ENCODE measurements around the gene GPR146. TPM values are rescaled to one million over a fixed set of nuclear protein-coding genes. Genes with fewer than 3 reads are reported as not detected.

The GPR146 gene
- polyA plus RNA-seq, 4 donors: 1.1 to 13.4 (median 2.7) TPM

- Histone ChIP-seq H3K27me3 (ENCODE audit: control insufficient read depth in 3 of 3, insufficient read depth in 3 of 3, low read length in 3 of 3) (no peaks in the 10 kb centered on the region), H3K4me1 (ENCODE audit: control insufficient read depth in 3 of 3, insufficient read depth in 2 of 3, low read depth in 1 of 3, low read length in 2 of 3) (peaks cover 1 to 17% (median 3%) of the 10 kb centered on the region in 3 donors), H3K9me3 (ENCODE audit: control insufficient read depth in 2 of 2, insufficient read depth in 1 of 2, low read depth in 1 of 2, low read length in 1 of 2) (peaks cover 0 to 5% of the 10 kb centered on the region in 2 donors), H3K27ac (ENCODE audit: low read depth in 1 of 3, low read length in 2 of 3) (peak overlapping the region in 1 of 3 donors; percentile 51), H3K36me3 (ENCODE audit: control insufficient read depth in 3 of 3, insufficient read depth in 2 of 3, low read depth in 1 of 3, low read length in 3 of 3) (peaks cover 0 to 55% (median 0%) of the 10 kb centered on the region in 3 donors), H3K4me3 (ENCODE audit: low read depth in 1 of 3, low read length in 3 of 3) (peak overlapping the region in 1 of 3 donors; percentile 53)
- no peak for FAIRE-seq
- 91 to 95% (median 91%) methylated on average over 20 of the region's 20 CpGs for WGBS, 3 donors
- DNase-seq: no peak
Measured at GRCh38 chr7:1026721-1027161, 17.6 kb upstream of the GPR146 start.

GRCh38 chr7:1027242-1028043 lies 16.9 kb upstream of the GPR146 start:
- Histone ChIP-seq H3K4me3 (ENCODE audit: low read depth in 1 of 3, low read length in 3 of 3) (peak overlapping the region; percentile 53 to 67 (median 62)), H3K9me3 (ENCODE audit: control insufficient read depth in 2 of 2, insufficient read depth in 1 of 2, low read depth in 1 of 2, low read length in 1 of 2) (no peaks in the 10 kb centered on the region), H3K27ac (ENCODE audit: low read depth in 1 of 3, low read length in 2 of 3) (peak overlapping the region in 2 of 3 donors; percentile 13 to 51), H3K36me3 (ENCODE audit: control insufficient read depth in 3 of 3, insufficient read depth in 2 of 3, low read depth in 1 of 3, low read length in 3 of 3) (peaks cover 0 to 48% (median 0%) of the 10 kb centered on the region in 3 donors), H3K27me3 (ENCODE audit: control insufficient read depth in 3 of 3, insufficient read depth in 3 of 3, low read length in 3 of 3) (no peaks in the 10 kb centered on the region), H3K4me1 (ENCODE audit: control insufficient read depth in 3 of 3, insufficient read depth in 2 of 3, low read depth in 1 of 3, low read length in 2 of 3) (peaks cover 1 to 17% (median 3%) of the 10 kb centered on the region in 3 donors)
- peak in 1 of 2 donors; percentile 71 for DNase-seq
- FAIRE-seq: no peak
- 30 to 59% (median 49%) methylated on average over 54 to 69 of the region's 69 CpGs for WGBS, 3 donors

DNA sequence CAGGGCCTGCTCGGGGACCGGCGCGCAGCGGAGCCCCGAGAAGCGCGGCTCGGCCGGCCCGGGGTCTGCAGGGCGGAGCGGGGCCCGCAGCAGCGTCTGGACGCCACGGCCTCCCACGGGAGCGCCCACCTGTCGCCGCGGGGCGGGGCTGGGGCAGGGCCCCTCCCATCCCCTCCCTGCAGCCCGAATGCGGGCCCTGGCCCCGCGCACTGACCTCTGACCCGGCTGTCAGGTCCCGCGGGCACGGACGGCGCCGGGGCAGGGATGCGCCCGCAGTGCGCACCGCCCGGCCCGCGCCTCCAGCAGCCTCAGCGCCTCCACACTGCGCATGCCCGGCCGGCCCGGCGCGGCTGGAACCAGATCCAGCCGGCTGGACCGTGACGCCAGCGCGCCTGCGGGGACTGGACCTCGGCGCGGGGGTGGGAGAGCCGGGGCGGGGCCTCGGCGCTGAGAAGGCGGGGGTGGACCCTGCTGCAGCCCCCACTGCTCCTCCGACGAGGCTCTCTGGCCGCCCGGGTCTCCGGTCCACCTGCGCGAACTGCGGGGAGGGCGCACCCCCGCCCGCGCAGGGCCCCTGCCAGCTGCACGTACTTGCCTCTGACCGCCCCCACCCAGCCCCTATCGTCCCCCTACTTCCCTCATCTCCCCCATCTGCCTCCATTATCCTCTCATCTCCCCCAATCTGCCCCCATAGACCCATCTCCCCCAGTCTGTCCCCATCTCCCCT lies 16.1 kb upstream of the GPR146 start:
- H3K36me3 ChIP-seq (ENCODE audit: control insufficient read depth in 3 of 3, insufficient read depth in 2 of 3, low read depth in 1 of 3, low read length in 3 of 3): peaks cover 0 to 42% (median 0%) of the 10 kb centered on the region in 3 donors
- H3K9me3 ChIP-seq (ENCODE audit: control insufficient read depth in 2 of 2, insufficient read depth in 1 of 2, low read depth in 1 of 2, low read length in 1 of 2): no peaks in the 10 kb centered on the region
- FAIRE-seq (no peak), DNase-seq (peak; percentile 83 to 96)
- H3K4me3 ChIP-seq (ENCODE audit: low read depth in 1 of 3, low read length in 3 of 3): peak overlapping the region; percentile 53 to 67 (median 62)
- H3K27ac ChIP-seq (ENCODE audit: low read depth in 1 of 3, low read length in 2 of 3): peak overlapping the region in 2 of 3 donors; percentile 70 to 79
- H3K4me1 ChIP-seq (ENCODE audit: control insufficient read depth in 3 of 3, insufficient read depth in 2 of 3, low read depth in 1 of 3, low read length in 2 of 3): peaks cover 1 to 17% (median 3%) of the 10 kb centered on the region in 3 donors
- H3K27me3 ChIP-seq (ENCODE audit: control insufficient read depth in 3 of 3, insufficient read depth in 3 of 3, low read length in 3 of 3): no peaks in the 10 kb centered on the region
- 0 to 1% (median 1%) methylated on average over 24 to 77 of the region's 77 CpGs for WGBS, 3 donors

DNA sequence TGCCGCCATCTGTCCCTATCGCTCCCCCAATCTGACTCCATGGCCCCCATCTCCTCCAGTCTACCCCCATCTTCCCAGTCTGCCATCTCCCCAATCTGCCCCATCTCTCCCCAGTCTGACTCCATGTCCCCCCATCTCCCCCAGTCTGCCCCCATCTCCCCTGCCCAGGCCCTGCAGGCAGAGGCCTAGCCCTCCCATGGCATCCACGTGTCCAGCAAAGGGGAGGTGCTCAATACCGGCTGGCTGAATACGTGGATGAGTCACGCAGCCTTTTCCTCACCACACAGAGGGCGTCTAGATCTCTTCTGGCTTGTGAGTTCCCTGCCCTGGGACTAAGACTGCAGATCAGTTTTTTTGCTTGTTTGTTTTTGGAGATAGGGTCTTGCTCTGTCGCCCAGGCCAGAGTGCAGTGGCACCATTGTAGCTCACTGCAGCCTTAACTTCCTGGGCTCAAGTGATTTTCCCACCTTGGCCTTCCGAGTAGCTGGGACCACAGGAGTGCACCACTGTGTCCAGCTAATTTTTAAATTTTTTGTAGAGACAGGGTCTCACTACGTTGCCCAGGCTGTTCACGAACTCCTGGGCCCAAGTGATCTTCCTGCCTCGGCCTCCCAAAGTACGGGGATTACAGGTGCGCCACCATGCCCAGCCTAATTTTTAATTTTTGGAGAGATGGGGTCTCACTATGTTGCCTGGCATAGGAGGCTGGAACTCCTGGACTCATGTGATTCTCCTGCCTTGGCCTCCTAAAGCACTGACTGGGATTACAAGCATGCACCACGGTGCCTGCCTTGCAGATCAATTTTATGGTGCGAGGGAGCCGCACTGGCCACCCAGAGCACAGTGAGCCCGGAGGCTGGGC lies 15.3 kb upstream of the GPR146 start:
- WGBS, 3 donors: 58 to 65% (median 60%) methylated on average over 18 of the region's 18 CpGs
- H3K36me3 ChIP-seq (ENCODE audit: control insufficient read depth in 3 of 3, insufficient read depth in 2 of 3, low read depth in 1 of 3, low read length in 3 of 3): peaks cover 0 to 35% (median 0%) of the 10 kb centered on the region in 3 donors
- H3K27me3 ChIP-seq (ENCODE audit: control insufficient read depth in 3 of 3, insufficient read depth in 3 of 3, low read length in 3 of 3): no peaks in the 10 kb centered on the region
- H3K27ac ChIP-seq (ENCODE audit: low read depth in 1 of 3, low read length in 2 of 3): peak overlapping the region in 2 of 3 donors; percentile 70 to 79
- no peaks in the 10 kb centered on the region for H3K9me3 ChIP-seq (ENCODE audit: control insufficient read depth in 2 of 2, insufficient read depth in 1 of 2, low read depth in 1 of 2, low read length in 1 of 2)
- peaks cover 1 to 17% (median 3%) of the 10 kb centered on the region in 3 donors for H3K4me1 ChIP-seq (ENCODE audit: control insufficient read depth in 3 of 3, insufficient read depth in 2 of 3, low read depth in 1 of 3, low read length in 2 of 3)
- DNase-seq (peak; percentile 90), FAIRE-seq (no peak)
- peak overlapping the region in 2 of 3 donors; percentile 45 to 67 for H3K4me3 ChIP-seq (ENCODE audit: low read depth in 1 of 3, low read length in 3 of 3)

- no peak for DNase-seq
- no peak overlapping the region for H3K4me3 ChIP-seq (ENCODE audit: low read depth in 1 of 3, low read length in 3 of 3)
- H3K27me3 ChIP-seq (ENCODE audit: control insufficient read depth in 3 of 3, insufficient read depth in 3 of 3, low read length in 3 of 3): no peaks in the 10 kb centered on the region
- H3K36me3 ChIP-seq (ENCODE audit: control insufficient read depth in 3 of 3, insufficient read depth in 2 of 3, low read depth in 1 of 3, low read length in 3 of 3): peaks cover 0 to 28% (median 0%) of the 10 kb centered on the region in 3 donors
- H3K9me3 ChIP-seq (ENCODE audit: control insufficient read depth in 2 of 2, insufficient read depth in 1 of 2, low read depth in 1 of 2, low read length in 1 of 2): no peaks in the 10 kb centered on the region
- peaks cover 1 to 17% (median 3%) of the 10 kb centered on the region in 3 donors for H3K4me1 ChIP-seq (ENCODE audit: control insufficient read depth in 3 of 3, insufficient read depth in 2 of 3, low read depth in 1 of 3, low read length in 2 of 3)
- H3K27ac ChIP-seq (ENCODE audit: low read depth in 1 of 3, low read length in 2 of 3): no peak overlapping the region
- no peak for FAIRE-seq
- 93 to 94% (median 94%) methylated on average over 31 to 33 of the region's 33 CpGs for WGBS, 3 donors
Measured at GRCh38 chr7:1029637-1030443, 14.5 kb upstream of the GPR146 start.

- no peak overlapping the region for H3K27ac ChIP-seq (ENCODE audit: low read depth in 1 of 3, low read length in 2 of 3)
- FAIRE-seq: no peak
Measured at GRCh38 chr7:1030444-1031070, 13.8 kb upstream of the GPR146 start.

More at GRCh38 chr7:1030444-1031070, 13.8 kb upstream of the GPR146 start:
- Histone ChIP-seq H3K4me1 (ENCODE audit: control insufficient read depth in 3 of 3, insufficient read depth in 2 of 3, low read depth in 1 of 3, low read length in 2 of 3) (peaks cover 1 to 17% (median 3%) of the 10 kb centered on the region in 3 donors), H3K4me3 (ENCODE audit: low read depth in 1 of 3, low read length in 3 of 3) (no peak overlapping the region), H3K9me3 (ENCODE audit: control insufficient read depth in 2 of 2, insufficient read depth in 1 of 2, low read depth in 1 of 2, low read length in 1 of 2) (peaks cover 0 to 5% of the 10 kb centered on the region in 2 donors), H3K36me3 (ENCODE audit: control insufficient read depth in 3 of 3, insufficient read depth in 2 of 3, low read depth in 1 of 3, low read length in 3 of 3) (peaks cover 0 to 21% (median 0%) of the 10 kb centered on the region in 3 donors), H3K27me3 (ENCODE audit: control insufficient read depth in 3 of 3, insufficient read depth in 3 of 3, low read length in 3 of 3) (no peaks in the 10 kb centered on the region)
- WGBS, 3 donors: 77 to 88% (median 84%) methylated on average over 12 of the region's 12 CpGs
- no peak for DNase-seq
